GM23338 (cell line): ENCODE results near the gene EIF3B. TPM values are rescaled to one million over a fixed set of nuclear protein-coding genes. Genes with fewer than 3 reads are reported as not detected.
"Not testable (repeated sequence)": the region's sequence is repeated elsewhere in the genome, so short reads cannot be mapped to it uniquely, and the experiment has no call there.

ENCODE experiments used
- ATAC-seq: fragments of 200-7000 bp; cut with Tn5 transposase; 3 replicates; pipeline ENCODE4 v1.9.1; 2020
- DNase-seq: peaks from one replicate; pipeline ENCODE4 v3.0.0-alpha.2; 2015; ENCODE audit warnings: low spot score
- H2AFZ ChIP-seq: fragments of 200-600 bp; sonication (generic); 2 replicates; pipeline ENCODE4 v1.8.0; 2016; ENCODE audit warnings: antibody characterized with exemption, mild to moderate bottlenecking, moderate library complexity
- H3F3A ChIP-seq: fragments of 200-600 bp; sonication (generic); replicated peaks from 2 replicates; pipeline ENCODE4 v1.8.0; 2017; ENCODE audit warnings: antibody characterized with exemption, mixed run types, low read depth
- H3K27ac ChIP-seq: fragments of 200-600 bp; sonication (generic); 2 replicates; pipeline ENCODE4 v1.6.1; 2016; ENCODE audit warnings: low read depth
- H3K27me3 ChIP-seq: fragments of 200-600 bp; sonication (generic); 2 replicates; pipeline ENCODE4 v1.8.0; 2016; ENCODE audit warnings: mild to moderate bottlenecking, mixed run types, moderate library complexity; ENCODE audit not compliant: insufficient read depth
- H3K36me3 ChIP-seq: fragments of 200-600 bp; sonication (generic); 2 replicates; pipeline ENCODE4 v1.8.0; 2016; ENCODE audit warnings: mild to moderate bottlenecking; ENCODE audit not compliant: insufficient read depth
- H3K4me1 ChIP-seq: fragments of 200-600 bp; sonication (generic); 2 replicates; pipeline ENCODE4 v1.8.0; 2016; ENCODE audit warnings: mild to moderate bottlenecking, moderate library complexity; ENCODE audit not compliant: insufficient read depth
- H3K4me2 ChIP-seq: fragments of 200-600 bp; sonication (generic); 2 replicates; pipeline ENCODE4 v1.7.1; 2017; ENCODE audit warnings: mixed run types
- H3K4me3 ChIP-seq: fragments of 200-600 bp; sonication (generic); 2 replicates; pipeline ENCODE4 v1.6.1; 2016; ENCODE audit warnings: mixed run types
- H3K79me2 ChIP-seq: fragments of 200-600 bp; sonication (generic); replicated peaks from 2 replicates; pipeline ENCODE4 v1.8.0; 2017; ENCODE audit warnings: mild to moderate bottlenecking; ENCODE audit not compliant: insufficient read depth
- H3K9me2 ChIP-seq: fragments of 200-600 bp; sonication (generic); 2 replicates; pipeline ENCODE4 v1.8.0; 2017; ENCODE audit not compliant: insufficient read depth
- H4K20me1 ChIP-seq: fragments of 200-600 bp; sonication (generic); replicated peaks from 2 replicates; pipeline ENCODE4 v1.8.0; 2017; ENCODE audit warnings: mild to moderate bottlenecking; ENCODE audit not compliant: insufficient read depth
- H3K27ac Mint-ChIP-seq: 2 replicates; pipeline ENCODE4 v1.8.0; 2020; ENCODE audit warnings: inconsistent platforms, mild to moderate bottlenecking, moderate library complexity, mixed read lengths
- H3K27me3 Mint-ChIP-seq: 3 replicates; pipeline ENCODE4 v1.8.0; 2022; ENCODE audit warnings: low read depth, mild to moderate bottlenecking, moderate library complexity, mixed read lengths, inconsistent platforms; ENCODE audit not compliant: insufficient read depth, poor library complexity
- H3K36me3 Mint-ChIP-seq: 3 replicates; pipeline ENCODE4 v1.8.0; 2021; ENCODE audit warnings: low read depth, mild to moderate bottlenecking, inconsistent platforms, moderate library complexity, mixed read lengths
- H3K4me1 Mint-ChIP-seq: 3 replicates; pipeline ENCODE4 v1.8.0; 2020; ENCODE audit warnings: mild to moderate bottlenecking, inconsistent platforms, mixed read lengths
- H3K4me3 Mint-ChIP-seq: 3 replicates; pipeline ENCODE4 v1.8.0; 2021; ENCODE audit warnings: moderate library complexity, mild to moderate bottlenecking, inconsistent platforms, mixed read lengths
- H3K9me3 Mint-ChIP-seq: 3 replicates; pipeline ENCODE4 v1.8.0; 2020; ENCODE audit warnings: moderate library complexity, mild to moderate bottlenecking, inconsistent platforms, mixed read lengths
- CREB1 ChIP-seq: fragments of 250-450 bp; sonication (Bioruptor Pico); IDR thresholded peaks from 2 replicates; pipeline ENCODE4 v1.5.0; 2020; ENCODE audit warnings: low read depth, mild to moderate bottlenecking, moderate library complexity
- EZH2 ChIP-seq: fragments of 200-600 bp; sonication (generic); IDR thresholded peaks from one replicate; pipeline ENCODE4 v1.8.0; 2017; ENCODE audit warnings: antibody characterized with exemption, mild to moderate bottlenecking, low read depth; ENCODE audit not compliant: unreplicated experiment
- EZH2phosphoT487 ChIP-seq: fragments of 200-600 bp; sonication (generic); IDR thresholded peaks from one replicate; pipeline ENCODE4 v1.8.1; 2018; ENCODE audit warnings: antibody characterized with exemption; ENCODE audit not compliant: unreplicated experiment
- NANOG ChIP-seq: IDR thresholded peaks from 2 replicates; pipeline ENCODE4 v1.6.1; 2016; ENCODE audit warnings: antibody characterized with exemption, borderline replicate concordance
- STAT1 ChIP-seq: IDR thresholded peaks from one replicate; pipeline ENCODE4 v1.6.1; 2016; ENCODE audit warnings: antibody characterized with exemption; ENCODE audit not compliant: unreplicated experiment
- ZNF114 ChIP-seq: fragments of 250-450 bp; sonication (Bioruptor Pico); IDR thresholded peaks from 2 replicates; pipeline ENCODE4 v1.5.0; 2020; ENCODE audit warnings: mild to moderate bottlenecking, moderate library complexity
- polyA plus RNA-seq: library from polyadenylated mRNA; unstranded; fragments of >200 nt; fragmentation: Nextera tagmentation; extraction: Ambion mirVana; gene quantifications from 2 replicates; pipeline ENCODE4 v1.2.1, GENCODE V29; 2016
- total RNA-seq: library from RNA; depleted of rRNA; stranded (reverse); fragments of >200 nt; shearing (Covaris generic); gene quantifications from 2 replicates; pipeline ENCODE4 v1.2.3, GENCODE V29; 2014
- TF ChIP-seq, protein P1 (sequence below): fragments of 250-450 bp; sonication (Bioruptor Pico); IDR thresholded peaks from 2 replicates; pipeline ENCODE4 v1.5.0; 2020; ENCODE audit warnings: mild to moderate bottlenecking, moderate library complexity
- TF ChIP-seq, protein P2 (sequence below): IDR thresholded peaks from 2 replicates; pipeline ENCODE4 v1.6.1; 2016; ENCODE audit warnings: antibody characterized with exemption

EIF3B gene
- total and polyA plus RNA-seq, 2 experiments from 2014 or later: 106 to 355 TPM

DNA sequence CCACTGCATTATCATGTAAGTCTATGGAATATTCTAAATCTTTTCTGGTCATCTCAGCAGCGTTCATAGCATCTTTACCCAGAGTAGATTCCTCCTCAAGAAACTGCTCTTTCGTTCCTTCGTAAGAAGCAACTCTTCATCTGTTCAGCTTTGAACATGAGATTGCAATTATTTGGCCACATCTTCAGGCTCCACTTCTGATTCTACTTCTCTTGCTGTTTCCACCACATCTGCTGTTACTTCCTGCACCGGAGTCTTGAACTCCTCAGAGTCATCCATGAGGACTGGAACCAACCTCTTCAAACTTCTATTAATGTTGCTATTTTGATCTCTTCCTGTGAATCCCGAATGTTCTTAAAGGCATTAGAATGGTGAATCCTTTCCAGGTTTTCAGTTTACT is 61.4 kb downstream of the EIF3B start (continued):
- TF ChIP-seq, protein P1, sequence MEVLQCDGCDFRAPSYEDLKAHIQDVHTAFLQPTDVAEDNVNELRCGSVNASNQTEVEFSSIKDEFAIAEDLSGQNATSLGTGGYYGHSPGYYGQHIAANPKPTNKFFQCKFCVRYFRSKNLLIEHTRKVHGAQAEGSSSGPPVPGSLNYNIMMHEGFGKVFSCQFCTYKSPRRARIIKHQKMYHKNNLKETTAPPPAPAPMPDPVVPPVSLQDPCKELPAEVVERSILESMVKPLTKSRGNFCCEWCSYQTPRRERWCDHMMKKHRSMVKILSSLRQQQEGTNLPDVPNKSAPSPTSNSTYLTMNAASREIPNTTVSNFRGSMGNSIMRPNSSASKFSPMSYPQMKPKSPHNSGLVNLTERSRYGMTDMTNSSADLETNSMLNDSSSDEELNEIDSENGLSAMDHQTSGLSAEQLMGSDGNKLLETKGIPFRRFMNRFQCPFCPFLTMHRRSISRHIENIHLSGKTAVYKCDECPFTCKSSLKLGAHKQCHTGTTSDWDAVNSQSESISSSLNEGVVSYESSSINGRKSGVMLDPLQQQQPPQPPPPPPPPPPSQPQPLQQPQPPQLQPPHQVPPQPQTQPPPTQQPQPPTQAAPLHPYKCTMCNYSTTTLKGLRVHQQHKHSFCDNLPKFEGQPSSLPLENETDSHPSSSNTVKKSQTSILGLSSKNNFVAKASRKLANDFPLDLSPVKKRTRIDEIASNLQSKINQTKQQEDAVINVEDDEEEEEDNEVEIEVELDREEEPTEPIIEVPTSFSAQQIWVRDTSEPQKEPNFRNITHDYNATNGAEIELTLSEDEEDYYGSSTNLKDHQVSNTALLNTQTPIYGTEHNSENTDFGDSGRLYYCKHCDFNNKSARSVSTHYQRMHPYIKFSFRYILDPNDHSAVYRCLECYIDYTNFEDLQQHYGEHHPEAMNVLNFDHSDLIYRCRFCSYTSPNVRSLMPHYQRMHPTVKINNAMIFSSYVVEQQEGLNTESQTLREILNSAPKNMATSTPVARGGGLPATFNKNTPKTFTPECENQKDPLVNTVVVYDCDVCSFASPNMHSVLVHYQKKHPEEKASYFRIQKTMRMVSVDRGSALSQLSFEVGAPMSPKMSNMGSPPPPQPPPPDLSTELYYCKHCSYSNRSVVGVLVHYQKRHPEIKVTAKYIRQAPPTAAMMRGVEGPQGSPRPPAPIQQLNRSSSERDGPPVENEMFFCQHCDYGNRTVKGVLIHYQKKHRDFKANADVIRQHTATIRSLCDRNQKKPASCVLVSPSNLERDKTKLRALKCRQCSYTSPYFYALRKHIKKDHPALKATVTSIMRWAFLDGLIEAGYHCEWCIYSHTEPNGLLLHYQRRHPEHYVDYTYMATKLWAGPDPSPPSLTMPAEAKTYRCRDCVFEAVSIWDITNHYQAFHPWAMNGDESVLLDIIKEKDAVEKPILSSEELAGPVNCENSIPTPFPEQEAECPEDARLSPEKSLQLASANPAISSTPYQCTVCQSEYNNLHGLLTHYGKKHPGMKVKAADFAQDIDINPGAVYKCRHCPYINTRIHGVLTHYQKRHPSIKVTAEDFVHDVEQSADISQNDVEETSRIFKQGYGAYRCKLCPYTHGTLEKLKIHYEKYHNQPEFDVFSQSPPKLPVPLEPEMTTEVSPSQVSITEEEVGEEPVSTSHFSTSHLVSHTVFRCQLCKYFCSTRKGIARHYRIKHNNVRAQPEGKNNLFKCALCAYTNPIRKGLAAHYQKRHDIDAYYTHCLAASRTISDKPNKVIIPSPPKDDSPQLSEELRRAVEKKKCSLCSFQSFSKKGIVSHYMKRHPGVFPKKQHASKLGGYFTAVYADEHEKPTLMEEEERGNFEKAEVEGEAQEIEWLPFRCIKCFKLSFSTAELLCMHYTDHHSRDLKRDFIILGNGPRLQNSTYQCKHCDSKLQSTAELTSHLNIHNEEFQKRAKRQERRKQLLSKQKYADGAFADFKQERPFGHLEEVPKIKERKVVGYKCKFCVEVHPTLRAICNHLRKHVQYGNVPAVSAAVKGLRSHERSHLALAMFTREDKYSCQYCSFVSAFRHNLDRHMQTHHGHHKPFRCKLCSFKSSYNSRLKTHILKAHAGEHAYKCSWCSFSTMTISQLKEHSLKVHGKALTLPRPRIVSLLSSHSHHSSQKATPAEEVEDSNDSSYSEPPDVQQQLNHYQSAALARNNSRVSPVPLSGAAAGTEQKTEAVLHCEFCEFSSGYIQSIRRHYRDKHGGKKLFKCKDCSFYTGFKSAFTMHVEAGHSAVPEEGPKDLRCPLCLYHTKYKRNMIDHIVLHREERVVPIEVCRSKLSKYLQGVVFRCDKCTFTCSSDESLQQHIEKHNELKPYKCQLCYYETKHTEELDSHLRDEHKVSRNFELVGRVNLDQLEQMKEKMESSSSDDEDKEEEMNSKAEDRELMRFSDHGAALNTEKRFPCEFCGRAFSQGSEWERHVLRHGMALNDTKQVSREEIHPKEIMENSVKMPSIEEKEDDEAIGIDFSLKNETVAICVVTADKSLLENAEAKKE (CRISPR knock-in tag): no peak
- TF ChIP-seq EZH2 (no peak), CREB1 (CRISPR knock-in tag) (no peak), NANOG (no peak), ZNF114 (CRISPR knock-in tag) (no peak), STAT1 (no peak)
- TF ChIP-seq, protein P2, sequence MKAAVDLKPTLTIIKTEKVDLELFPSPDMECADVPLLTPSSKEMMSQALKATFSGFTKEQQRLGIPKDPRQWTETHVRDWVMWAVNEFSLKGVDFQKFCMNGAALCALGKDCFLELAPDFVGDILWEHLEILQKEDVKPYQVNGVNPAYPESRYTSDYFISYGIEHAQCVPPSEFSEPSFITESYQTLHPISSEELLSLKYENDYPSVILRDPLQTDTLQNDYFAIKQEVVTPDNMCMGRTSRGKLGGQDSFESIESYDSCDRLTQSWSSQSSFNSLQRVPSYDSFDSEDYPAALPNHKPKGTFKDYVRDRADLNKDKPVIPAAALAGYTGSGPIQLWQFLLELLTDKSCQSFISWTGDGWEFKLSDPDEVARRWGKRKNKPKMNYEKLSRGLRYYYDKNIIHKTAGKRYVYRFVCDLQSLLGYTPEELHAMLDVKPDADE: no peak

DNA sequence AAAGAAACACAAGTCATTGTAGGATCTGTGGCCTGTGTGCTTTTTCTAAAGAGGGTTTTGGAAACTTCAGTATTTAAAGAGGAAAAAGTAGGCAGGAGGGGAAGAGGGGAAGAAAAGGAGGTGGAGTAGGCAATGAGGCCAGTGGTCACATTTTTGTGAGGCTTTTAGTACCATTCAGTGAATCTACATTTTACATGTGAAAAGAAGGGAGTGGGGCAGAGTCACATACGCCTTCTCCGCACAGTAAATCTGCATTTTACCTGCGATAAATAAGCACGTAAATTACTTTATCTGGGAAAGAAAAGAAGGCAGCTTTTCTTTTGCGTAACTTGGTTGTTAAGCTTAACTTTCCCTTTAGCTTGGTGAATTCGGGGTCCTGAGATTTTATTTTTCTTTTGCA is 62.0 kb downstream of the EIF3B start:
- Mint-ChIP-seq H3K4me1 (peaks cover 15% of the 10 kb centered on the region), H3K27ac (peak overlapping the region; percentile 23), H3K9me3 (no peaks in the 10 kb centered on the region), H3K36me3 (no peaks in the 10 kb centered on the region), H3K27me3 (no peaks in the 10 kb centered on the region), H3K4me3 (no peak overlapping the region)
- Histone ChIP-seq H3K36me3 (no peaks in the 10 kb centered on the region), H4K20me1 (no peaks in the 10 kb centered on the region), H3K4me2 (no peak overlapping the region), H3K9me2 (no peaks in the 10 kb centered on the region), H3F3A (0 out of 2 replicates have a peak, but pooled peaks cover 10% of the 10 kb centered on the region), H3K4me3 (no peak overlapping the region), H2AFZ (no peak overlapping the region), H3K27me3 (no peaks in the 10 kb centered on the region), H3K79me2 (peaks cover 69% of the 10 kb centered on the region), H3K27ac (peak overlapping the region; percentile 82; the same call in 1 of the 2 replicates), H3K4me1 (peaks cover 3% of the 10 kb centered on the region; the same call in 1 of the 2 replicates)
- DNase-seq (no peak), ATAC-seq (peak; percentile 57)
- TF ChIP-seq EZH2phosphoT487 (no peak), ZNF114 (CRISPR knock-in tag) (no peak), CREB1 (CRISPR knock-in tag) (no peak)

DNA sequence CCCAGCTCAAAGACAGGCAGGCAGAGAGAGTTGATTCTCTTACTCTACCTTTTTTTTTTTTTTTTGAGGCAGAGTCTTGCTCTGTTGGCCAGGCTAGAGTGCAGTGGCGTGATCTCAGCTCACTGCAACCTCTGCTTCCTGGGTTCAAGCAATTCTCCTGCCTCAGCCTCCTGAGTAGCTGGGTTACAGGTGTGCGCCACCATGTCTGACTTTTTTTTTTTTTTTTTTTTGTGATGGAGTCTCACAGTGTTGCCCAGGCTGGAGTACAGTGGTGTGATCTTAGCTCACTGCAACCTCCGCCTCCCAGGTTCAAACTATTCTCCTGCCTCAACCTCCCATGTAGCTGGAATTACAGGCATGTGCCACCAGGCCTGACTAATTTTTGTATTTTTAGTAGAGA is 62.6 kb downstream of the EIF3B start:
- peaks cover 15% of the 10 kb centered on the region for H3K4me1 Mint-ChIP-seq
- H3K4me1 ChIP-seq, H3K27ac Mint-ChIP-seq, H3K4me3 Mint-ChIP-seq, ATAC-seq, H3K27me3 ChIP-seq, H3K9me2 ChIP-seq, DNase-seq, H3K27ac ChIP-seq, H3K27me3 Mint-ChIP-seq, H3K4me2 ChIP-seq, H3K36me3 ChIP-seq, H3K9me3 Mint-ChIP-seq, H3F3A ChIP-seq, H2AFZ ChIP-seq, H4K20me1 ChIP-seq, H3K4me3 ChIP-seq, H3K36me3 Mint-ChIP-seq: not testable (repeated sequence)
- H3K79me2 ChIP-seq: peaks cover 63% of the 10 kb centered on the region
